Measurements from ENCODE around the gene RPL5. TPM values are rescaled to one million over a fixed set of nuclear protein-coding genes. Genes with fewer than 3 reads are reported as not detected.

The RPL5 gene
- total RNA-seq, 1 donor from 2014 or later = 2,641 TPM

- H3K4me3 ChIP-seq (ENCODE audit: low read depth, low read length) = no peak overlapping the region
- no peaks in the 10 kb centered on the region for H3K27me3 ChIP-seq (ENCODE audit: control insufficient read depth, insufficient read depth, low read length)
- DNase-seq (ENCODE audit: low read depth) = no peak
- TF ChIP-seq CTCF (IDR thresholded peaks at IDR 0.05; ENCODE audit: insufficient read depth, low read length, severe bottlenecking) = no peak
- H3K36me3 ChIP-seq (ENCODE audit: control insufficient read depth, insufficient read depth, low read length) = no peaks in the 10 kb centered on the region
- FAIRE-seq = no peak
Observed at GRCh38 chr1:92887465-92887864, 55.6 kb downstream of the RPL5 start.

Other genes starting within 250 kb of the RPL5 start
- 21.1 and 42.2 TPM in 2 replicates for gene EVI5, start 46.9 kb upstream of the RPL5 start, total RNA-seq
- 8.7 and 9.7 TPM in 2 replicates for gene DIPK1A, start 129.4 kb downstream of the RPL5 start, total RNA-seq
- 20.3 and 21.0 TPM in 2 replicates for gene MTF2, start 247.2 kb downstream of the RPL5 start, total RNA-seq